Amniotic epithelial cell (primary cell): ENCODE results near the gene HNRNPAB.
"Not testable (repeated sequence)": the region's sequence is repeated elsewhere in the genome, so short reads cannot be mapped to it uniquely, and the experiment has no call there.

ENCODE experiments used
- DNase-seq: peaks from one replicate; pipeline ENCODE4 v3.0.0-alpha.2; 2010; ENCODE audit warnings: low read depth

HNRNPAB gene

GRCh38 chr5:178196986-178197385 is 7.3 kb upstream of the HNRNPAB start:
- no peak for DNase-seq

- not testable (repeated sequence) for DNase-seq
Measured at GRCh38 chr5:178198151-178198550, 6.2 kb upstream of the HNRNPAB start.

GRCh38 chr5:178198706-178199105 is 5.6 kb upstream of the HNRNPAB start:
- DNase-seq = no peak

DNA sequence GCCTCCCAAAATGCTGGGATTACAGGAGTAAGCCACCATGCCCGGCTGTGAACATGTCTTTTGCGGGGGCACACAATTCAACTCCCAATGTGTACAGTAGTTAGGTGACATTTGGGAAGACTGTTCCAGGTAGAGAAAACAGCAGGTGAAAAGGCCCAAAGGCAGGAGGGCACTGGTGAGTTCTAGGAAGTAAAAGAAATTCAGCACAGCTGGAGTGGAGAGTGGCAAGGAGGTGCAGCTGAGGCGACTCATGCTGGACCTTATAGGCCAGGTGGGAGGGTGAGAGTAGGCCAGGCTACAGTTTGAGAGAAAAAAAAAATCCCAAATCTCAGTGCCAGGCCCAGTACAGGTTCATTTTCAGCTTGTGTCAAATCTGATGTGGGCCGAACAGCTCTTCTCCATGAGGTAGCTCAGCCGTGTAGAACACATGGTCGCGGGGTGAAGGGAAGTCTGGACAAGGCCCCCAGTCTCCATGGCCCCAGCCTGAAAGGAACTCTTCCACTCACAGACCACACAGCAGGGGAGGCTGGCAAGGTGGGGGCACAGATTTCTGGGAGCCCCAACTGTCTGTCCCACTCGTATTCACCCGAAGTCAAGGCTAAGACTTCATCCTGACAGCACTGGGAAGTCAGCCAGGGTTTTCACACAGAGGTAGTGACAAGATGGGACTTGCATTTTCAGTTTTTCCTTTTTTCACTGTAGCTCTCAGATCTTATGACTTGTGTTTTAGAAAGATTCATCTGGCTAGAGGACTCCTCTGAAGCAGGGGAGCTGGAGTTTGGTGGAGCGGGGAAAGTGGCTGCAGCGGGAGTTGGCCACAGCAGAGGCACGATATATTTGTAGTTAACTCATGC is 4.5 kb upstream of the HNRNPAB start:
- no peak for DNase-seq

GRCh38 chr5:178201221-178201926 is 3.0 kb upstream of the HNRNPAB start:
- no peak for DNase-seq

DNA sequence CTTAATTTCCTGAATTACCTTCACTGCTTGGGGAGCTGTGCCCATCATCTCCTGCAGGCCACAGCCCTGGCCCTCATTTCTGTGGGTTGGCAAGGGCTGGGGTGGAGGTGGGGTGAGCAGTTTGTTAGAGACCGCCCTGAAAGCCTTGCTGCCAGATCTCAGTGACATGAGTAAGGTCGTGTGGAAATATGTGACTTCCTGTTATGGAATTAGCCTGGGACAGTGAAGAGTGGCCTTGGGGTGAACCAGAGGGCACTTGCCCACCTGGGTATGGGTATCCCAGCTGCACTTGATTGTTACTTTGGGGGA is 2.5 kb upstream of the HNRNPAB start:
- no peak for DNase-seq

GRCh38 chr5:178202541-178202940 is 1.8 kb upstream of the HNRNPAB start:
- no peak for DNase-seq

DNA sequence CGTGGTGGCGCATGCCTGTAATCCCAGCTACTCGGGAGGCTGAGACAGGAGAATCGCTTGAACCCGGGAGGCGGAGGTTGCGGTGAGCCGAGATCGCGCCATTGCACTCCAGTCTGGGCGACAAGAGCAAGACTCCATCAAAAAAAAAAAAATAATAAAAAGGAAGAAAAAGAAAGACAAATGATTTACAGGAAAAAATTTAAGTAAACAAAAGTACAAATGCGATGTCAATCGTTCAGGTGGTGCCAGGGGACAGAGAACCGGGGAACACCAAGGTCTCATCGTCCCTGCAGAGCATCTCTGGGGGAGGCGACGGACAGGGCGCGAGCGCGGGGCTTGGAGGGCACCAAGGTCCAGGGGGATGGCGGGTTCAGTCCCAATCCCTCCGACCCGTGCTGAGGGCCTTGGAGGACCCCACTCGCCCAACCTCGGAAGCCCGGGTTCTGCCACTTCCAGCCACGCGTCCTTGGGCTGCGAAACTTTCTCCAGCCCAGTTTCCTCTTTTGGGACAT is 607 bp upstream of the HNRNPAB start:
- DNase-seq = no peak

DNA sequence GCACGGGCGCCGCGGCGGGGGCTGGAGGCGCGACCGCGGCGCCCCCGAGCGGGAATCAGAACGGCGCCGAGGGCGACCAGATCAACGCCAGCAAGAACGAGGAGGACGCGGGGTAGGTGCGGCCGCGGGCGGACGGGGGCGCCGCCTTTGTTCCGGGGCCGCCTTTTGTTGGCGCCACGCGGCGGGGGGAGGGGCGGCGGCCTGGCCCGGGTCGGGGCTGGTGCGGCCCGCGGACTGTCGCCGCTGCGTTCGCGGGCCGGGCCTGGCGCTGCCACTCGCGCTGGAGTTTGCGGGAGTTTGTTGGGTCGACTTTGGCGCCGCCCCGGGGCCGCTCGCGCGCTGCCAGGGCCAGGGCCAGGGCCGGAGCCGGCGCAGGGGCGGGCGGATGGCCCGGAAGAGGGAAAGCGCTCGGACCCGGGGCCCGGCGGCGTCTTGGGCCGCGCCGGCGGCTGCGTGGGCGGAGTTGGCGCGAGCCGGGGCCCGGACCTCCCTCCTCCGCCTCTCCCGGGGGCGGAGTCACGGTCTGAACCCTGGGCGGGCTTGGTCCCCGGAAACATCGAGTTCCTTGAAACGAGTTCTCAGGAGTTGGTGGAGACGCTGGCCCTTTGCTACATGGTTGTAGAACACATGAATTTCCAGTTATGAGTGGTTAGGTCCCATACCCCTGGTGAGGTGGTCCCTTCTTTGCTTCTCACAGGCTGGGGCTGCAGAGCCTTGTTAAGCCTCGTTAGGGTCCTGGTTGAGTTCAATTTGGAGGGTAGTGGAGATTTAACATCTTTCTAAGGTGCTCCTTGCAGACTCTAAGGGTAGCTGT is 809 bp downstream of the HNRNPAB start:
- peak; percentile 63 for DNase-seq

DNA sequence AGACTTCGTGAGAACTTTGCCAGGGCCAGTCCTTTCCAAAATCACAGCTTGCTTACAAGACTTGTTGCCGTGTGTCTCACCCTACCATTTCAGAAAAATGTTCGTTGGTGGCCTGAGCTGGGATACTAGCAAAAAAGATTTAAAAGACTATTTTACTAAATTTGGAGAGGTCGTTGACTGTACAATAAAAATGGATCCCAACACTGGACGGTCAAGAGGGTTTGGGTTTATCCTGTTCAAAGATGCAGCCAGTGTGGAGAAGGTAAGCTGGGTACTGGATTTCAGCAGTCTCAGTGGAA is 1.4 kb downstream of the HNRNPAB start:
- no peak for DNase-seq

DNA sequence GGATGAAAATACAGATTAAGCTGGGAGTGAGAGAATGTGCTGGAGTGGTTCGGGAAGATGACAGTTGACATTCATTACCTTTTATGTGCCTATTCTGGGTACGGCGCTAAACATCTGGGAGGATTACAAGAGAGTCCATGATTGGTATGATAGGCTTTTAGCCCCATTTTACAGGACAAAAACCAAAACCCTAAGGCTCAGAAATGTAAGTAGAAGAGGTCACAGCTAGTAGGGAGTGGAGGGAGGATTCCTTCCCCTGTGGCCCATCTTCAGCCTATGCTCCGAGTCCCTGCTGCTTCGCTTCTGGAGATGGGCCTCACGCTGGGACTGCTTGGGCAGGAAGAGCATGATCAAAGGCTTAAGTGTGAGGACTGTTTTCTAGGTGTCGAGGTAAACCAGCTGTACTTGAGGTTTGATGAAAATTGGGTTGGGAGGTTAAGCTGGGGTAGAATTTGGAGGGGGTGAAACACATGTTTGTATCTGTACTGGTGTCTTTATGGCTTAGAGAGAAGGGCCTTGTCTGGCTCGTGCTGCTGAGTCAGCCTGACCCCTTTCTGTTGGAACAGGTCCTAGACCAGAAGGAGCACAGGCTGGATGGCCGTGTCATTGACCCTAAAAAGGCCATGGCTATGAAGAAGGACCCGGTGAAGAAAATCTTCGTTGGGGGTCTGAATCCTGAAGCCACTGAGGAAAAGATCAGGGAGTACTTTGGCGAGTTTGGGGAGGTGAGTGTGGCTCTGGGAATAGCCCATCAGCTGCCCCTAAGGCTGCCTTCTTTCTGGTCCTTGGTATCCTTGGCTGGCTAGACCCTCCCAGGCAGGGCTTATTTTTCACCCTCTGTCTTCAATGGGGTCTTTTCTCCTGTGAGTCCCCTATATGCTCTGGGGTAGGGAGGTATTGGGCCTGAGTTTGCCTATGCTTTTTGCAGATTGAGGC is 2.1 kb downstream of the HNRNPAB start:
- DNase-seq = peak; percentile 34

GRCh38 chr5:178207183-178207916 is 3.0 kb downstream of the HNRNPAB start:
- peak; percentile 77 for DNase-seq

GRCh38 chr5:178207917-178208280 is 3.6 kb downstream of the HNRNPAB start:
- DNase-seq = no peak

DNA sequence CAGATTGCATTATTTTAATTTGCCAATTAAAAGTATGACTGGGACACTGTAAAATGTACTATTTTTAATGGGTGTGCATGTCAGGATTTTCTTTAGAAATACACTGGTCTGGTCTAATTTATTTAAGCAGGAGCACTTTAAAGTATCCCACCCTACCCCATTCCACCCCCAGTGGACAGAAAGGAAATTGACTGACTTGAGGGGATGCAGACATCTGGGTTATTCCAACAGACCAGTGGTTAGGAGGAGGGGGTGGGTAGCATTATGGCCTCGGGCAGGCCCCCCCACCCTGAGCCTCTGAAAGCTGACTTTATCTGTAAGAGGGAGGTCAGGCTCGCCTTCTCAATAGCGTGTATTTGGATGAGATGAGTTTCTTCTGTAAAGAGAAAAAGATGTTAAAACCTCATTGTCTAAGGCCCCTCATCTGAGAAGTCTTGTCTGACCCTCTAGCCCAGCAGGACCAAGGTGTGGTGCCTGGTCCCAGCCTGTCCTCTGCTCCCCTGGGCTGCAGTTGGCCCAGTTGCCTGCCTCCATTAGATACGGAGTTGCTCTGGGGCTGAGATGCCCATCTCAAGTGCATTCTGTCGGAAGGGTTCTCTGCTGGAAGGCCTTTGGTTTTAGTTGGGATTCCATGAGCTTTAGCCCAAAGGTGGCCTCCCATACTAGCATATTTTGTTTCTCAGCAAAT is 4.4 kb downstream of the HNRNPAB start:
- DNase-seq = no peak

DNA sequence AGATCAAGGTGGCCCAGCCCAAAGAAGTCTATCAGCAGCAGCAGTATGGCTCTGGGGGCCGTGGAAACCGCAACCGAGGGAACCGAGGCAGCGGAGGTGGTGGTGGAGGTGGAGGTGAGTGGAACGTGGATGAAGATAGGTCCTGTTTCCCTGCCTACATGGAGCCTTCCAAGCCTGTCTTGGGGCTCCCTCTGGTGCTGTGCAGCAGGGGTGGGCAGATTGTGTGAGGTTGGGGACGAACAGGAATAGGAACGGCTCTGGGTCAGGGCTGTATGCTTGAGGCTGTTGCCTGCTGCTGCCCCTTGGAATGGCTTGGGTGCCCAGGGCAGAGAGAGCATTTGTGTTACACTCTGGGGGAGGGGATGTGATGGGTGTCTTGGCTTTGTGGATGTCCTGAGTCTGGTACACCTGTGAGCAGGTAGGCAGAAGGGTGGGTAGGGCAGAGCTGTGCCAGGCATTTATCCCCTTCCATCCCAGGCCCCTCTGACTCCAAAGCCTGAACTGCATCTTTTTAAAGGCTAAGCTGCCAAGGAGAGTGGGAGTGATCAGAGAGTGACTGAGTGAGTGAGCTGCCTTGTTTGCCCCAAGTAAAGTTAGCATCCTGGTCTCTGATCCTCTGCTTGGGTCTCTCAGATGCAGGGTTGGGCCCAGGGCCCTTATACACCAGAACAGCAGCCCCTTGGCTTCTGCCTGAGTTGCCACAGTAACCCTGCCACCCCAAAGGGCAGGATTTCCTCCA is 5.2 kb downstream of the HNRNPAB start:
- no peak for DNase-seq

DNA sequence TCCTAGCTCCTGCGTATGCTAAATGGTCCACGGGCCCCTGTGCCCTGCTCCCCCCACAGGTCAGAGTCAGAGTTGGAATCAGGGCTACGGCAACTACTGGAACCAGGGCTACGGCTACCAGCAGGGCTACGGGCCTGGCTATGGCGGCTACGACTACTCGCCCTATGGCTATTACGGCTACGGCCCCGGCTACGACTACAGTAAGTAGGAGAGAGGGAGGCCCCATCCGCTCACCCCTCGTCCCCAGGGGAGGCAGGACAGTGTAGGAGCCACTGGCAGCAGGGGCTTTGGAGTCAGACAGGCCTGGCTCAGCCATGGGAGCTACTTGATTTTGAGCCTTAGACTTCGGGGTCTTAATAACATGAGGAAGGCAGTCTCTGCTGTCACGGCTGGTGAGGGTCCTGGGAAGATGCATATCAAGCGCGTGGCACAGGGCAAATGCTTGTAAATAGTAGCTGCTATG is 5.8 kb downstream of the HNRNPAB start:
- no peak for DNase-seq

- no peak for DNase-seq
Measured at GRCh38 chr5:178210686-178211085, 6.4 kb downstream of the HNRNPAB start.

DNA sequence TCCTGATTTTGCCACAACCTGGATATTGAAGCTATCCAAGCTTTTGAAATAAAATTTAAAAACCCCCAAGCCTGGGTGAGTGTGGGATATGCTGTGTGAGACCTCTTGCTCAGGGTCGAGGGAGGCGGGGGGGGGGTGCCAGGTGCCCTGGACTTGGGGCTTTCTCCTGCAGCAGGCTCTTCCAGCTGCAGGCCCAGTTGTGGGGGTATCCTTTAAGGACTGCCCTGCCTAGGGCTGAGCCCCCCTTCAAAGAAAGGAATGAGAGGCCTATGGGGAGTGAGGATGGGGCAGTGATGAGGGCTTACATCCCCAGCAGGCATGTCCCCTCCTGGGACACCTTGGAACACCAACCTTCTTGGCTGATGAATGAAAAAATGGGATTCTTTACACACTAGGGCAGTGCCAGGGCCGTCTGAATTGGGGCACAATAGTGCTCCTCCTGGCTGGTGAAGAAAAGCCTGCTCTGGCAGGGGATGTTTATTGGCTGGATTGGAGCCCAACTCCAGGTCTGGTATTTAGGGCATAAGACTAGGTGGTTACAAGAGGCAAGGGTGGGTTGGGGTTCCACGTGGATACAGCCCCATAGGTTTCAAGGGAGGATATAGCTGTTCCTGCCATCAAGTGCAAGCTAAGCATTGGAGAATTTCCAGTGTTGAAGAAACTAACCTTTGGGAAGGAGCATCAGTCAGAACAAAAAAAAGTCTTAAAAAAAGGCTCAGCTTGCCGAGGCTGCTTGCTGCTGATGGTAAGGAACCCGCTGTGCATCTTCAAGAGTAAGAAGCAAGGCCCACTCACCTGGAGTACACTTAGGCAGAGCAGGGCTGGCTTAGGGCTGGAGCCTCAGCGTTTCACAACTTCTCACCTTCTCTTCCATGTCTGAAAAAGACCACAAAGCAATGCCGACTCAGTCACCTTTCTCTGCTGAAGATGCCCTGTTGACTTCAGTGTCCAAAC is 7.0 kb downstream of the HNRNPAB start:
- DNase-seq = no peak
